Activated T-cell treated with anti-CD3 and anti-CD28 coated beads, Interleukin-2, amount 50 U/mL, for 24 hours (primary cell): ENCODE results near the gene PDE4B.
A peak's percentile ranks its signal among the peaks of the same experiment; 100 is the strongest.

Source experiments
- DNase-seq: peaks from one replicate; pipeline ENCODE4 v3.0.0-alpha.2; 2020
- H3K27ac Mint-ChIP-seq: 2 replicates; pipeline ENCODE4 v1.8.0; 2020; ENCODE audit warnings: mild to moderate bottlenecking, mixed read lengths
- H3K27me3 Mint-ChIP-seq: 2 replicates; pipeline ENCODE4 v1.8.0; 2020; ENCODE audit warnings: mixed read lengths
- H3K36me3 Mint-ChIP-seq: 2 replicates; pipeline ENCODE4 v1.8.0; 2020; ENCODE audit warnings: low read depth, mixed read lengths
- H3K4me1 Mint-ChIP-seq: 2 replicates; pipeline ENCODE4 v1.8.0; 2020; ENCODE audit warnings: low read depth, mixed read lengths
- H3K4me3 Mint-ChIP-seq: 2 replicates; pipeline ENCODE4 v1.8.0; 2020; ENCODE audit warnings: mild to moderate bottlenecking, moderate library complexity, mixed read lengths
- H3K9me3 Mint-ChIP-seq: 2 replicates; pipeline ENCODE4 v1.8.0; 2020; ENCODE audit warnings: mixed read lengths

Gene PDE4B

DNA sequence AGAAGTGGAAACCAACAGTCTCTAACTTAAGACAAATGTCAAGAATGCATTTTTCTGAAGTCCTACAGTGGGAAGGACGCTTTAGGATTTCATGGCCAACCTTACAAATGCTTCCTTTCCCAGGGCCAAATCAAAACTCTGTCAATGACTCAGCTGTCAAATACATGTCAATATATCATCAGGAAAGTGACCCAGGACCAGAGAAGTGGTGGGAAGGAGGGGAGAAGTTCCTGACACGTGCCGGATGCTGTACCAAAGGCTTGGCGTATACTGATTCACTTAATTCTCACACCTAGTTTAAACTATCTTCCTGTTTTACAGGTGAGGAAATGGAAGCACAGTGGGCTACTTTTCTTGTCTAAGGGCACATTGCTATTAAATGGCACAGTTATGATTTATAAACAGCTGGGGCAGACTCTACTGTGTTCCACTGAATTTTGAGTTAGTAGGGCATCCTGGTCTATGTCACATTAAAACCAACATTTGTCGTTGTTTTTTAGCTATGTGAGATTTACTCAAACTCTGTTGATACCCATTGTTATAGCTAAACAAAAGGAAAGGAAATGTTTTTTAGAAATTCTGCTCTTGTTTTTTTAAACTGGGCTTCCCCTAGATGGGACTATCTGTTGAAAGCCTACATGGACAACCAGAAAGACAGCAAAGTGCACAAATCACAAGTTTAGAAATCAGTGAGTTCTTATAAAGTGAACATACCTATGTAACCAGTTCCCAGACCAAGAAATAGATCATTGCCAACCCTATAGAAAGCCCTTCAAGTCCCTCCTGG is 533.1 kb downstream of the PDE4B start:
- Mint-ChIP-seq H3K27ac (no peak overlapping the region), H3K9me3 (peaks cover 2% of the 10 kb centered on the region), H3K4me3 (no peak overlapping the region), H3K27me3 (no peaks in the 10 kb centered on the region), H3K36me3 (no peaks in the 10 kb centered on the region), H3K4me1 (peaks cover 63% of the 10 kb centered on the region)
- no peak for DNase-seq

DNA sequence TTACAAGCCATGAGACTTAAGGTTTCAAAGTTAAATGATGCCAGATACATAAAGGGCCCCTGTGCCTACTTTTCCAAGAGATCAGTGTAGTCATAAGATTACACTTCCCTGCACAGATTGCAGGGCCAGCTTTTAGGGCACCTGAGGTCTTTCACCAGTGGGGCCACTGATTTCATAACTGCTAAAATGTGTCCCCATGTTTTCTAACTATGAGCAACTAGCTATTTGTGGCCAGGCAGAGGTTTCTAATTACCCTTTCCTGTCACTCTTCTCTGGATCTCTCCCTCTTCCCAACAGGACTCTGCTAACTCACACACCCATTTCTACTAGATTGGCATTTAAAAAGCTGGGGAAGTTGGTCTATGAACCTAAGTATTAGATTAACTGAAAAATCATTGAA is 534.2 kb downstream of the PDE4B start:
- H3K27me3 Mint-ChIP-seq = no peaks in the 10 kb centered on the region
- H3K27ac Mint-ChIP-seq = no peak overlapping the region
- H3K36me3 Mint-ChIP-seq = no peaks in the 10 kb centered on the region
- no peak for DNase-seq
- peaks cover 72% of the 10 kb centered on the region for H3K4me1 Mint-ChIP-seq
- H3K4me3 Mint-ChIP-seq = no peak overlapping the region
- peaks cover 2% of the 10 kb centered on the region for H3K9me3 Mint-ChIP-seq

DNA sequence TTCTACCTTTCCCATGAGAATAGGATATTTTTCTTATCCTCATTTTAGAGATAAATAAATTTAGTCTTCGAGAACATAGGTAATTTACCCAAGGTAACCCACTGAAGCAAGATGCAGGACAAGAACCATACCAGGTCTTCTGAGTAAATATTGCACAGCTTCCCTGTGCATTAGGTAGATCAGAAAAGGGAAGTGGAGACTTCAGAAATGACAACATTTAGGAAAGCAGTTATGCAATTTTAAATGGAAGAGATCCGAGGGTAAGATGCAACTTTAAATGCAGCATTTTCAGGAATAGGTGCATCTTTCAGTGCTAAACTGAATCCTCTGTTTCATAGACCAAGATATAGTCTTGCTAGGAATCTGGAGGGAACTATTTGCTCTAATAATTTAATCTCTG is 534.9 kb downstream of the PDE4B start:
- H3K27me3 Mint-ChIP-seq = no peaks in the 10 kb centered on the region
- no peaks in the 10 kb centered on the region for H3K9me3 Mint-ChIP-seq
- DNase-seq = no peak
- H3K4me1 Mint-ChIP-seq = peaks cover 74% of the 10 kb centered on the region
- peaks cover 6% of the 10 kb centered on the region for H3K36me3 Mint-ChIP-seq
- no peak overlapping the region for H3K4me3 Mint-ChIP-seq
- H3K27ac Mint-ChIP-seq = no peak overlapping the region

DNA sequence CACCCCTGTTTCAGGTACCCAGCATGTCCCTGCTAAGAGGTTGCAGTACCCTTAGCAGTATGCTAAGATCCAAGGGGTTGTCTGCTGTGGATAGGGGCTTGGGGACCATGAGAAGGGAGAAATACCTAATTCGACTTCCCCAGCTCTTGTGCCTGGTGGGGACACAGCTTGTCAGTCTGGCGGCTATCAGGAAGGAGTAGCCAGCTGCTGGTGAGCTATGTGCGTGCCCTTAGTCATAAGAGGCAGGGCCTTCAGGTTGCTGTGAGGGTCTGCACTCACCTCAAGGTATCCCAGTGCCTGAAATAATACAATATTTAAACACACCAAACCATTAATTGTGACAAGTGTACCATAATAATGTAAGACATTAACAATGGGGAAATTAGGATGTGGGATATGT is 536.2 kb downstream of the PDE4B start:
- Mint-ChIP-seq H3K27me3 (no peaks in the 10 kb centered on the region), H3K27ac (no peak overlapping the region)

DNA sequence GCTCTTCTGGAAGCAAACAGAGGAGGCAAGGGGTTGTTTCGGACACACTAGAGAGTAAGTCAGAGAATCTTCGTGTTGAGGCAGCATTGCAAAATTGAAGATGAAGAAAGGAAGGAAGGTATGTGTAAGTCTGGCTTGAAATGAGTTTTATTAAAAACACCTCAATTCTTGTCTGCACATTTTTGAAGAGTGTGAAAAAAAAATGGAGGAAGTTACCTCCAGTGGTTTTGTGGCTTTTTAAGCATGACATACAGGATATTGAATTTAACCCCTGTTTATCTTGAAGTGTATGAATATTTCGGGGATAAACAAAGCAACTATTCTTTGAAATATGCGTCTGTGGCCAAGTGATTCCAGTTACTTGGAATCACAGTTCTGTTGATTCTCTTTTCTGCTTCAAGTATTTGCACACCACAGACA is 538.0 kb downstream of the PDE4B start:
- peaks cover 35% of the 10 kb centered on the region for H3K36me3 Mint-ChIP-seq
- peak overlapping the region; percentile 97 for H3K27ac Mint-ChIP-seq
- H3K4me3 Mint-ChIP-seq = peak overlapping the region; percentile 96
- H3K4me1 Mint-ChIP-seq = peaks cover 65% of the 10 kb centered on the region
- H3K27me3 Mint-ChIP-seq = no peaks in the 10 kb centered on the region
- H3K9me3 Mint-ChIP-seq = no peaks in the 10 kb centered on the region
- DNase-seq = no peak

More for the DNA sequence above, 536.2 kb downstream of the PDE4B start:
- peaks cover 68% of the 10 kb centered on the region for H3K4me1 Mint-ChIP-seq
- no peaks in the 10 kb centered on the region for H3K9me3 Mint-ChIP-seq
- no peak for DNase-seq
- H3K36me3 Mint-ChIP-seq = peaks cover 18% of the 10 kb centered on the region
- no peak overlapping the region for H3K4me3 Mint-ChIP-seq

DNA sequence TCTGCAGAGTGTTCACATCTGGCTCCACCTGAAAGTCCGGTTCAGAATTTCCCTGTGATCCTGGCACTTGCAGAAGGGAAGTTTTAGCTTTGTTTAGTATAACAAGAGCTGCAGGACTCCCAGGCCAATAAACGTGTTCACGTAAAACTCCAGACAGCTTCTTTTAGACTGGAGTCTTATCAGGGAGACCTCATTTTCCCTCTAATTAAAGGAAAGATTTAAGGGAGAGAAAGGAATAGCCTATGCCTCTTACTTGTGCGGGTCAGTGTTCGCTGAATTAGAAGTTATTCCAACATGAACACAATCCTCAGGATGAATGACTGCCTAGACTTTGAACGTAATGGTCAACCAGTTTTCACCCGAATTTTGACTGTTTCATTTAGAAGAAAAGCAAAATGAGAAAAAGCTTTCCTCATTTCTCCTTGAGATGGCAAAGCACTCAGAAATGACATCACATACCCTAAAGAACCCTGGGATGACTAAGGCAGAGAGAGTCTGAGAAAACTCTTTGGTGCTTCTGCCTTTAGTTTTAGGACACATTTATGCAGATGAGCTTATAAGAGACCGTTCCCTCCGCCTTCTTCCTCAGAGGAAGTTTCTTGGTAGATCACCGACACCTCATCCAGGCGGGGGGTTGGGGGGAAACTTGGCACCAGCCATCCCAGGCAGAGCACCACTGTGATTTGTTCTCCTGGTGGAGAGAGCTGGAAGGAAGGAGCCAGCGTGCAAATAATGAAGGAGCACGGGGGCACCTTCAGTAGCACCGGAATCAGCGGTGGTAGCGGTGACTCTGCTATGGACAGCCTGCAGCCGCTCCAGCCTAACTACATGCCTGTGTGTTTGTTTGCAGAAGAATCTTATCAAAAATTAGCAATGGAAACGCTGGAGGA is 539.2 kb downstream of the PDE4B start:
- Mint-ChIP-seq H3K36me3 (peaks cover 41% of the 10 kb centered on the region), H3K27ac (peak overlapping the region; percentile 97), H3K27me3 (no peaks in the 10 kb centered on the region), H3K4me3 (peak overlapping the region; percentile 96), H3K9me3 (no peaks in the 10 kb centered on the region), H3K4me1 (peaks cover 68% of the 10 kb centered on the region)
- peak; percentile 73 for DNase-seq

DNA sequence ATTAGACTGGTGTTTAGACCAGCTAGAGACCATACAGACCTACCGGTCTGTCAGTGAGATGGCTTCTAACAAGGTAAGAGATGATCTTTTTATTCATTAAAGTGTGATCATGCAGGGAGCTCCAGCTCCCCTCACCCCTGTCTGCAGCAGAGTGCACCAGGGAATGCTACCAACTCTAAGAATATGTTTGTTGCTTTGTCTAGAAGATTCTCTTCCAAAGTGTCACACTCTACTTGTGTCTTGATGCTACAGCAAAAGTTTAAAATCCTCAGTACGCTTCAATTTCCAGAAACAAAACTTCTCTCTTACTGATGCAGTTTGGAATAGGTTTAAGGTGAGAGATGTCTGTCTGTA is 539.8 kb downstream of the PDE4B start:
- H3K9me3 Mint-ChIP-seq = no peaks in the 10 kb centered on the region
- H3K27me3 Mint-ChIP-seq = no peaks in the 10 kb centered on the region
- peak overlapping the region; percentile 96 for H3K4me3 Mint-ChIP-seq
- DNase-seq = no peak
- H3K27ac Mint-ChIP-seq = peak overlapping the region; percentile 97
- peaks cover 47% of the 10 kb centered on the region for H3K36me3 Mint-ChIP-seq
- peaks cover 73% of the 10 kb centered on the region for H3K4me1 Mint-ChIP-seq

DNA sequence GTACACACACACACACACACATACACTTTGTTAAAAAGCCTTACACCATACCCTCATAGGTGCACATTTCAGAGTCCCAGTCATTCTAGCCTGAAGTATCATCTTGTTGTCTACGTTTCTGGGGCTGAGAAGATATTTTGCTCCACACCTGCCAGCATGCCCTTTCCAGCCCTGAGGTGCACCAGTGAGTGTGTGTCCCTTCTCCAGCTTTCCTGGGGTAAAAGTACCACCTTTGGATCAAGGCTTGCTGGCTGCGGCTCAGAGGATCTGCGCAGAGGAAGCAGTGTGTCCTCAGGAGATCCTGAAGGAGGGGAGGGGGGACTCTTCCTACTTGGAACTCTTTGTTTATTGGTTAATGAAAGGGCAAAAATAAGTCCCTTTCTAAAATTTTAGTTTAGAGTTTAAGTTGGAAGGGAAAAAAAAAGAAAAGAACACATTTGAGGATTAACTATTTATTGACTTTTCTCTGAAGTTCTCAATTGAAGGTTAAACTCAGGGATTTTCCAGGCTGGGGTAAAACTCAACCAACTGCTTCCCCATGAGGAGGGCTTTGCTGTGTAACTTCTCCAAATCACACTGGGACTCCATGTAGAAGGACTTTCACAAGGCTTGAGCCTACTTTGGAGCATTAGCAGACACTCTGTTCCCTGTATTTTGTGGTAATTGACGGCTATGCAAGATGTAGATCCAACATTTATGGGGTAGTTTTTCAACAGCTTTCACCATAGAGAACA is 540.9 kb downstream of the PDE4B start:
- H3K27ac Mint-ChIP-seq = peak overlapping the region; percentile 97
- H3K9me3 Mint-ChIP-seq = no peaks in the 10 kb centered on the region
- H3K27me3 Mint-ChIP-seq = no peaks in the 10 kb centered on the region
- peaks cover 77% of the 10 kb centered on the region for H3K4me1 Mint-ChIP-seq
- peak; percentile 59 for DNase-seq
- H3K4me3 Mint-ChIP-seq = peak overlapping the region; percentile 96
- H3K36me3 Mint-ChIP-seq = peaks cover 58% of the 10 kb centered on the region

DNA sequence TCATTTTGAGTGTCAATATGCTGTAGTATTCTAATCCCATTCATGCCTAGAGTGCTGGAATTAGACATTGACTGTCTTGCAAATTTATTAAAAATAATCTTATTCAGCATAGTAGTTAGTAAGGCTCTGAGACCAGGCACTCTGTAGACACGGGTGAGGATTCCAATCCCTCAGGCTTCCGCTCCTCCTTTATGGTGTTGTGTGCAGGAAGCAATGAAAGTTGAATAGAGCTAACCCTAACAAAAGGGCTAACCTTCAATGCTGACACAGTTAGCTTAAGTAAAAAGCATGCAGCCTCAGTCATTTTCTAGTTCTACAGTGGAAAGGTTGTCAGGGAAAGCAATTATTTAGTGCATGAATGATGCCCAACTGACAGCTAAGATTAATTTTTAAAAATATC is 541.6 kb downstream of the PDE4B start:
- peaks cover 61% of the 10 kb centered on the region for H3K36me3 Mint-ChIP-seq
- peaks cover 75% of the 10 kb centered on the region for H3K4me1 Mint-ChIP-seq
- H3K27me3 Mint-ChIP-seq = no peaks in the 10 kb centered on the region
- no peaks in the 10 kb centered on the region for H3K9me3 Mint-ChIP-seq
- DNase-seq = no peak
- H3K4me3 Mint-ChIP-seq = peak overlapping the region; percentile 96
- H3K27ac Mint-ChIP-seq = peak overlapping the region; percentile 97

DNA sequence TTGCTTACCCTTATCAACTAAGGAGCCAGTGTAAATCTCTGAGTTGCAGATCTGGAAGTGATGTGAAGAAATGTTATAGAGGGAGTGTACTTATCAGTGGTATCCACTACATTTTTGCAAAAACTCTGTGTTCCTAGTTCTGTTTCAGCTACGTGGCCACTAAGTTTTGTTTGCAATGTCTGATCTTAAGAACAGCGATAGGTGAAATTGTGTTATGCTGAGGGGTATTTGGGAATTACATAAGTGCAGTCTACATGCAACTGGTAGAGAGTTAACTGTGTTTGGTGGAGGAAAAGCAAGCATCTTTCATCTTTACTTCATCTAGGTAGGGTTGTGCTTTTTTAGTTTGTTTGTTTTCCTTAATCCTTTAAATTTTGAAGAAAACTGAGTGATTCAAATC is 542.4 kb downstream of the PDE4B start:
- DNase-seq = no peak
- peaks cover 75% of the 10 kb centered on the region for H3K4me1 Mint-ChIP-seq
- H3K9me3 Mint-ChIP-seq = no peaks in the 10 kb centered on the region
- H3K27me3 Mint-ChIP-seq = no peaks in the 10 kb centered on the region
- H3K4me3 Mint-ChIP-seq = peak overlapping the region; percentile 96
- peak overlapping the region; percentile 98 for H3K27ac Mint-ChIP-seq
- peaks cover 67% of the 10 kb centered on the region for H3K36me3 Mint-ChIP-seq

DNA sequence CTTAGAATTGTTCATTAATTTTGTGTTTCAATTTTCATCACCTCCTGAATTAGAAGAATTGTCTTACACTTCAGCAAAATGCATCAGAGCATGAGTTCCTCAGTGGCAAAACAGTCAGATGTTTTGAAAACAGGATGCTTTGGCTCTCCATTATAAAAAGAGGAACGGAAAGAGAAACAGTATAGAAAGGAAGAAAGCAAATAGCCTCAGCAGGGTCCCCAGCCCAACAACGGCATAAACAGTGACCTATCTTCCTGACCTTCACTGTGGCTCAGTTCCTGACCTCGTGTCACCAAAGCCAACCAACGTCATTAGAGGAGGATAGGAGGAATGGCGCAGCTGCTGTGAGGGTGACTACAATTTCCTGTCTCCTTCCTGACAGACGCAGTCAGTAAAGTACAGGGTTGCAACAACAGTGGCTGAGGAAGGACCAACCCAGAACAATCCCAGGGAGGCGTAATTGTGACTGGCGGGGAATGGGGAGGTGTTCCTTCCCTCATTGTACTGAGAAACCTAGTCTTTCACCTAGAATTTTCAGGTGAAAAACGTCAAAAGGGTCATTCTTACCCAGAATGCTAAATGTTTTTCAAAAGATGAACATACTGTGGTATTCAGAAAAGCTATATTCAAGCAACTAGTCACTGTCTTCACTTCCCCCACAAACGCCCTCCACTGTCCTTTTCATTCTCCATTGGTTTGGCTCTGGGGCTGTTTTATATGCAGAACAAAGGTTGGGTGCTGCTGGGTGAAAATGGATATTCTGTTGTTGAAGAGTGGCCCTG is 543.4 kb downstream of the PDE4B start:
- Mint-ChIP-seq H3K36me3 (peaks cover 67% of the 10 kb centered on the region), H3K4me3 (peak overlapping the region; percentile 96), H3K9me3 (no peaks in the 10 kb centered on the region), H3K27ac (peak overlapping the region; percentile 98), H3K4me1 (peaks cover 73% of the 10 kb centered on the region), H3K27me3 (no peaks in the 10 kb centered on the region)
- peak; percentile 77 for DNase-seq

DNA sequence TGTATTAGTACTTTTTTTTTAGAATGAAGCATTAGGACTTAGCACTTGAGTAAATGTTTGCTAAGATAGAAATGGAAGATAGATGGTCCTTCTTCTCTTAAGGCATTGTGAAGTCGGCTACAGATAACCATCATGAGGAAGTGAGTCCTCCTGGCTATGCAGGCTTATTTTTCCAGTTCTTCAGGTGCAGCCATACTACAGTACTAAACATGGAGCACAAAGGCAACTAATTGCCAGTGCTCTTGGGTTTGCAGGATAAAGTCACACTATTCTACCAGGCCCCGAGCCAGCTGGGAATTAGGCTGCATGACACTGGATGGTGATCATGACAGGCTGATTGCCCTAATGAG is 543.9 kb downstream of the PDE4B start:
- peaks cover 68% of the 10 kb centered on the region for H3K36me3 Mint-ChIP-seq
- peak overlapping the region; percentile 96 for H3K4me3 Mint-ChIP-seq
- no peaks in the 10 kb centered on the region for H3K27me3 Mint-ChIP-seq
- peak overlapping the region; percentile 98 for H3K27ac Mint-ChIP-seq
- DNase-seq = no peak
- H3K4me1 Mint-ChIP-seq = peaks cover 75% of the 10 kb centered on the region
- H3K9me3 Mint-ChIP-seq = no peaks in the 10 kb centered on the region

DNA sequence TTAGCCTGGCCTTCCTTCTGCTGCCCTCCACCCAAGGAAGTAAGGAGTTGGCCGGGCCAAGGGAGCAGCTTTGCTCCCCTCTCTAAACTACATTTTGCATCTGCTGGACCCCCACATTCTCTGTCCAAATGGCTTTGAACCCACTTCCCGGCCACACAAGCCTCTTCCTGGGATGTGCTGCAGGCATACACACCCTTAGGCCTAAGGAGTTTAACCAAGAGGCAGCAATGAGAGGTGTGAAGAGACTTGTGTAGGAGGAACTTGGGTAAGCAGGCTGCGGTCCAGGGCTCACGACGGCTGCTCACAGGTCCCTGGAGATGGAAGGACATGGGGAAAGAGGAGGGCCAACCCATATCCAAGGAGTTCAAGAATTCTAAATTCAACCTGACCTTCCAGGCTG is 544.6 kb downstream of the PDE4B start:
- Mint-ChIP-seq H3K27ac (peak overlapping the region; percentile 98), H3K27me3 (no peaks in the 10 kb centered on the region), H3K9me3 (no peaks in the 10 kb centered on the region), H3K4me3 (peak overlapping the region; percentile 96), H3K36me3 (peaks cover 66% of the 10 kb centered on the region), H3K4me1 (peaks cover 72% of the 10 kb centered on the region)
- DNase-seq = no peak

DNA sequence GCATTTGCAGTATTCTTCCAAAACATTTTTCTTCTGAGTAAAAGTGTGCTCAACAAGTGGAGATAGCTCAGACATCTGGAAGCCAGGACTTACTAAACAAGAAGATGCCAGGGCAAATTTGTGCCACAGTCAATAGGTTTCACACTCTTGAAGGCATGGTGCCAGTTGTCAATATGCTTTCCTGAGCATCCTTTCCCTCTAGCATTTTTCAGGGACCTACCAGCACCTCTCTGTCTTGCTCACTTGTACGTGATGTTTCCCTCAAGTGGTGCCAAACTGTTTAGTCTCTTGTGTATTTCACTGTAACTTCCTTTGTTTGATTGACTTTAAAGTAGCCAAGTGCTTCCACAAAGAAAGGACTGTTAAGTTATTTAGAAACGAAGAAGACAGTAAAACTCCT is 547.2 kb downstream of the PDE4B start:
- H3K27ac Mint-ChIP-seq = peak overlapping the region; percentile 86
- no peak for DNase-seq
- H3K27me3 Mint-ChIP-seq = no peaks in the 10 kb centered on the region
- H3K9me3 Mint-ChIP-seq = no peaks in the 10 kb centered on the region
- peak overlapping the region; percentile 61 for H3K4me3 Mint-ChIP-seq
- peaks cover 60% of the 10 kb centered on the region for H3K36me3 Mint-ChIP-seq
- peaks cover 87% of the 10 kb centered on the region for H3K4me1 Mint-ChIP-seq
